Measurements from ENCODE around the gene METTL21A. TPM values are rescaled to one million over a fixed set of nuclear protein-coding genes. Genes with fewer than 3 reads are reported as not detected.
"Not testable (repeated sequence)": the region's sequence is repeated elsewhere in the genome, so short reads cannot be mapped to it uniquely, and the experiment has no call there.

The METTL21A gene
- total and polyA plus RNA-seq, 10 donors: 18.8 to 43.6 (median 25.0) TPM

- Histone ChIP-seq H3K4me1 (peaks cover 0 to 3% (median 0%) of the 10 kb centered on the region in 6 donors), H3K27ac (no peak overlapping the region), H3K4me3 (no peak overlapping the region), H3K27me3 (replicated peaks in 1 of 7) (no peaks in the 10 kb centered on the region), H3K9me3 (peaks cover 0 to 17% (median 14%) of the 10 kb centered on the region in 8 donors), H3K36me3 (no peaks in the 10 kb centered on the region)
- intact Hi-C loops (cut with DNase I; ENCODE audit: low total_unique reads): no loop called here
- DNase-seq: no peak
- TF ChIP-seq POLR2A (IDR thresholded peaks at IDR 0.05): no peak
- TF ChIP-seq POLR2AphosphoS5 (IDR thresholded peaks at IDR 0.05): no peak
- TF ChIP-seq, protein P1, sequence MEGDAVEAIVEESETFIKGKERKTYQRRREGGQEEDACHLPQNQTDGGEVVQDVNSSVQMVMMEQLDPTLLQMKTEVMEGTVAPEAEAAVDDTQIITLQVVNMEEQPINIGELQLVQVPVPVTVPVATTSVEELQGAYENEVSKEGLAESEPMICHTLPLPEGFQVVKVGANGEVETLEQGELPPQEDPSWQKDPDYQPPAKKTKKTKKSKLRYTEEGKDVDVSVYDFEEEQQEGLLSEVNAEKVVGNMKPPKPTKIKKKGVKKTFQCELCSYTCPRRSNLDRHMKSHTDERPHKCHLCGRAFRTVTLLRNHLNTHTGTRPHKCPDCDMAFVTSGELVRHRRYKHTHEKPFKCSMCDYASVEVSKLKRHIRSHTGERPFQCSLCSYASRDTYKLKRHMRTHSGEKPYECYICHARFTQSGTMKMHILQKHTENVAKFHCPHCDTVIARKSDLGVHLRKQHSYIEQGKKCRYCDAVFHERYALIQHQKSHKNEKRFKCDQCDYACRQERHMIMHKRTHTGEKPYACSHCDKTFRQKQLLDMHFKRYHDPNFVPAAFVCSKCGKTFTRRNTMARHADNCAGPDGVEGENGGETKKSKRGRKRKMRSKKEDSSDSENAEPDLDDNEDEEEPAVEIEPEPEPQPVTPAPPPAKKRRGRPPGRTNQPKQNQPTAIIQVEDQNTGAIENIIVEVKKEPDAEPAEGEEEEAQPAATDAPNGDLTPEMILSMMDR (IDR thresholded peaks at IDR 0.05 in 8 of 11, conservative IDR thresholded peaks at IDR 0.05 in 3 of 11): no peak
These were observed 15.0 kb upstream of the METTL21A start for GRCh38 chr2:207640160-207640559.

- H3K4me3 ChIP-seq; H3K4me1 ChIP-seq; H3K27me3 ChIP-seq (replicated peaks in 1 of 7); H3K27ac ChIP-seq; DNase-seq; H3K36me3 ChIP-seq; intact Hi-C loops (cut with DNase I; ENCODE audit: low total_unique reads): not testable (repeated sequence)
- 91 to 97% (median 95%) methylated on average over 3 of the region's 3 CpGs for WGBS, 5 donors
- H3K9me3 ChIP-seq: peaks cover 0 to 17% (median 14%) of the 10 kb centered on the region in 8 donors
These were observed 14.1 kb upstream of the METTL21A start for GRCh38 chr2:207639288-207639687.

- TF ChIP-seq, protein P1 (IDR thresholded peaks at IDR 0.05 in 8 of 11, conservative IDR thresholded peaks at IDR 0.05 in 3 of 11): no peak
- TF ChIP-seq POLR2A (IDR thresholded peaks at IDR 0.05): no peak
- TF ChIP-seq POLR2AphosphoS5 (IDR thresholded peaks at IDR 0.05): no peak
- H3K4me3 ChIP-seq: no peak overlapping the region
- H3K4me1 ChIP-seq: peaks cover 0 to 14% (median 5%) of the 10 kb centered on the region in 6 donors
- H3K27me3 ChIP-seq (replicated peaks in 1 of 7): no peaks in the 10 kb centered on the region
- H3K9me3 ChIP-seq: peaks cover 0 to 11% (median 9%) of the 10 kb centered on the region in 8 donors
- intact Hi-C loops (cut with DNase I; ENCODE audit: low total_unique reads): no loop called here
- no peak overlapping the region for H3K27ac ChIP-seq
- 84 to 87% (median 85%) methylated on average over 10 to 11 of the region's 11 CpGs for WGBS, 5 donors
- no peaks in the 10 kb centered on the region for H3K36me3 ChIP-seq
- no peak for DNase-seq
These were observed 10.4 kb upstream of the METTL21A start for GRCh38 chr2:207635468-207636200.

- intact Hi-C loops (cut with DNase I; ENCODE audit: low total_unique reads): no loop called here
- no peak for DNase-seq
- peaks cover 0 to 14% (median 5%) of the 10 kb centered on the region in 6 donors for H3K4me1 ChIP-seq
- 87 to 92% (median 90%) methylated on average over 3 of the region's 3 CpGs for WGBS, 5 donors
- no peaks in the 10 kb centered on the region for H3K9me3 ChIP-seq
- H3K36me3 ChIP-seq: no peaks in the 10 kb centered on the region
- H3K27ac ChIP-seq: peak overlapping the region in 1 of 8 donors; percentile 66
- no peaks in the 10 kb centered on the region for H3K27me3 ChIP-seq (replicated peaks in 1 of 7)
- no peak overlapping the region for H3K4me3 ChIP-seq
- TF ChIP-seq POLR2AphosphoS5 (IDR thresholded peaks at IDR 0.05) (no peak), POLR2A (IDR thresholded peaks at IDR 0.05) (no peak)
- TF ChIP-seq, protein P1 (IDR thresholded peaks at IDR 0.05 in 8 of 11, conservative IDR thresholded peaks at IDR 0.05 in 3 of 11): no peak
These were observed 8.5 kb upstream of the METTL21A start for GRCh38 chr2:207633686-207634085.

All from spleen (tissue), 11 donors.